ENCODE data around the gene ELMO1.

DNA sequence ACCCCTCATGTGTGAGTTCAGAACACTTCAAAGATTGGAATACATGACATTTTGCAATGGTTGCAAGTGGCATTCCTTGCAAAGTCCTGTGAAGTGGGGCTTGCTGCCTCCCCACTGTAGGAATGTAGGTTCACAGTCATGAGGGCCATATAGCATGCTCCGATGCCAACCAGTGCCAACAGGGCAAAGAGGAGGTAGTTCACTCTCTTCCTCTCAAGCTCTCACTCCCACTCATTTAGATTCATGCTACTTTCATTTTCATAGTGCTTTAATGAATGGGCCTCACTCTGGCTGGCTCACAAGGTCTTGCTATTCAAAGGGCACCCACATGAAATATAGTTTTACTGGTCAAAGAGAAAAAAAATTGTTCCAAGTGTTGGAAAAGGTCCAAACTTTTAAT is 554.5 kb downstream of the ELMO1 start:
- no peak for TF ChIP-seq EZH2 (IDR thresholded peaks at IDR 0.05; ENCODE audit: borderline replicate concordance, low read depth, low read length, poor library complexity, severe bottlenecking)
- TF ChIP-seq, protein P1, sequence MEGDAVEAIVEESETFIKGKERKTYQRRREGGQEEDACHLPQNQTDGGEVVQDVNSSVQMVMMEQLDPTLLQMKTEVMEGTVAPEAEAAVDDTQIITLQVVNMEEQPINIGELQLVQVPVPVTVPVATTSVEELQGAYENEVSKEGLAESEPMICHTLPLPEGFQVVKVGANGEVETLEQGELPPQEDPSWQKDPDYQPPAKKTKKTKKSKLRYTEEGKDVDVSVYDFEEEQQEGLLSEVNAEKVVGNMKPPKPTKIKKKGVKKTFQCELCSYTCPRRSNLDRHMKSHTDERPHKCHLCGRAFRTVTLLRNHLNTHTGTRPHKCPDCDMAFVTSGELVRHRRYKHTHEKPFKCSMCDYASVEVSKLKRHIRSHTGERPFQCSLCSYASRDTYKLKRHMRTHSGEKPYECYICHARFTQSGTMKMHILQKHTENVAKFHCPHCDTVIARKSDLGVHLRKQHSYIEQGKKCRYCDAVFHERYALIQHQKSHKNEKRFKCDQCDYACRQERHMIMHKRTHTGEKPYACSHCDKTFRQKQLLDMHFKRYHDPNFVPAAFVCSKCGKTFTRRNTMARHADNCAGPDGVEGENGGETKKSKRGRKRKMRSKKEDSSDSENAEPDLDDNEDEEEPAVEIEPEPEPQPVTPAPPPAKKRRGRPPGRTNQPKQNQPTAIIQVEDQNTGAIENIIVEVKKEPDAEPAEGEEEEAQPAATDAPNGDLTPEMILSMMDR (conservative IDR thresholded peaks at IDR 0.05; ENCODE audit: low read depth, low read length) = no peak

Measured in A673 (cell line).